Hematopoietic multipotent progenitor cell treated with erythropoietin and hydrocortisone succinate and interleukin-3 and kit ligand, for 17 days (in vitro differentiated cells): ENCODE data around the gene FAM114A1.
A peak's percentile ranks its signal among the peaks of the same experiment; 100 is the strongest.

ENCODE experiments used
- DNase-seq: peaks from one replicate; pipeline ENCODE4 v3.0.0-alpha.2; 2015; ENCODE audit warnings: low spot score

FAM114A1 gene

DNA sequence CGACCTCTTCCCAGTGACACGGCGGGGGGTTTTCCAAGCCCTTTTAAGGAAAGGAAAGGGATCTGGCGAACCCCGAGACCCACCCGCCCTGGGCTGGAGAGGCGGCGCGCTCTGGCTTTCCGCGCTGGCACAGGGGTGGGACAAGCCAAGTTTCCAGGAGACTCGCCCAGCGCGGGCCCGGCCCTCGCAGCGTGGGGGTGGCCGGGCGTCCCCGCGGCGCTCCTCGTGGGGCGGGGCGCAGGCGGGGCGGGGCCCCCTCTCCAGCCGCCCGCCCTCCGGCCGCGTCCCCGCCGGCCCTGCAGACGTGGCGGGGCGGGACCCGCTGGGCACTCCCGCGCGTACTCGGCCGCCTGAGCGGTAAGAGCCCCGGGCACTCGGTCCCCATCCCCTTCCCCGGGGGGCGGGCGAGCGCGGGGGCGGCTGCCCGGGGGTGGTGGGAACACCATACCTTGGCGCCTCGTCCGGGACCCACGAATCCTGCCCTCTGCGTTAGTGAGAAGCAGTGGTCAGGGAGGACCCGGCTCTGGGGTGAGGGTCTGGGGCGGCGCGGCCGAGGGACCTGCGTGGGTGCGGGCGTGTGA, at the start of gene FAM114A1:
Gene FAM114A1 (plus strand): TSS at position 329 of the 581 bp plus-strand sequence. CDS start 10,273 bp downstream, outside the sequence.
- peak; percentile 49 for DNase-seq

DNA sequence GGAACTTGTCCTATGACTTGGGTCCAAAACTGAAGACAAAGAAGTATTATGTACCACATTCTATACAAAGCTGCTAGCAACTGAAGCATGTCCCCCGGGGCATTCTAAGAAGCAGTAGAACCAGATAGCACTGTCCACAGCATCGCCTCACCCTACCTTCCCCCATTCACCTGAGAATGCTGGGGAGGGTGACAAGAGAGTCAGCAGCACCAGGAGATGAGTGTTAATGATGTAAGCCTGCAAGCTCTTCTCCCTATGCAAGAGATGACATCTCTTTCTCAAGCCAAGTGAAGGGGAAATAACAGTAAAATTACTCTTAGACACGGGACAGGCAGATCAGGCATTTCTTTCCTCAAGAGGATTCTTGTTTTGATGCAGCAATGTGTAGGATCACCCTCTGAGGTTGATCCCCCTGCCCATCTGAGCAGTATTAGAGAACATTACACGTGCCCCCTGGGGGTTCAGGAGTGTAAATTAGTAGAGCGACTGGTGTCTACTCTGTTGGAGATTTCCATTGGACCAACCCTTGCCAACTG, 49.1 kb upstream of the FAM114A1 start:
- DNase-seq, result no peak

- DNase-seq, result no peak
Measured at GRCh38 chr4:38819569-38819968, 48.0 kb upstream of the FAM114A1 start.

GRCh38 chr4:38820329-38821061, 47.1 kb upstream of the FAM114A1 start:
- no peak for DNase-seq

- no peak for DNase-seq
Measured at GRCh38 chr4:38821739-38822138, 45.9 kb upstream of the FAM114A1 start.

GRCh38 chr4:38822748-38823303, 44.8 kb upstream of the FAM114A1 start:
- DNase-seq, result no peak

DNA sequence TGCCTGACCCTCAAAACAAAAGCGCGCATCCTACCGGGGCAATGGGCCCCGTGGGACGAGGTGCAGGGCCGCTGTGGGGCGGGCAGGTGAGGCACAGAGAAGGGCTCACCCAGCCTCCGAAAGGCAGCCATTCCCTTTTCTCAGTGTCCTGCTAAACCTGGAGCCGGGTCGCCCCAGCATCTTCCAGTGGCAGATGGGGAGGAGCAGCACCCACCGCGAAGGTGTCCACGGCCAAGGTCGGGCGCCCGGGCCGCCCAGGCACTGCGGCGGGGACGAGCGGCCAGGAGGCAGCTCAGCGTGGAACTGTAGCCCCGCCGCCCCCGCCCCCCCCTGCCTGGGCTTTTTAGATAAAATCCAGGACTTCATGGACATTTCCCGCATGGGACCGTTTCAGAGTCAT, 43.8 kb upstream of the FAM114A1 start:
- no peak for DNase-seq

DNA sequence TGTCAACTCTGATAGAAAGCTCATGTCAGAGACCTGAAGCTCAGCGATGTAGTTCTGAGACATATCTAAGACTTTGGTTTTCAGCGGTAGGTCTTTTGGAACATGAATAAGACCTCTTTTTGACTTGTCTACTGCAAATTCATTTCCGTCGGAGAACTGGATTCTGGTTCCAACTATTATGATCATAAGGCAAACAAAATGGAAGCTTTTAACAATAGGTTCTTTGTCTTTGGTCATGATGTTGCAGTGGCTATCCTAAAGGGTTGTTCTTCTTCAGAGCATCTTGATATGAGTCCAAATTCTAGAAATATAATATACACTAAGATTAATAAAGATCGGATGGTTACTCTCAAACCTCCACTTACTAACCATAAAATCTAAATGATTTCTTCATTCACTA, 38.4 kb upstream of the FAM114A1 start:
- DNase-seq, result no peak

GRCh38 chr4:38831653-38832052, 36.0 kb upstream of the FAM114A1 start:
- no peak for DNase-seq

- DNase-seq, result no peak
Measured at GRCh38 chr4:38832206-38832605, 35.4 kb upstream of the FAM114A1 start.

GRCh38 chr4:38832624-38833528, 34.7 kb upstream of the FAM114A1 start:
- DNase-seq, result no peak

DNA sequence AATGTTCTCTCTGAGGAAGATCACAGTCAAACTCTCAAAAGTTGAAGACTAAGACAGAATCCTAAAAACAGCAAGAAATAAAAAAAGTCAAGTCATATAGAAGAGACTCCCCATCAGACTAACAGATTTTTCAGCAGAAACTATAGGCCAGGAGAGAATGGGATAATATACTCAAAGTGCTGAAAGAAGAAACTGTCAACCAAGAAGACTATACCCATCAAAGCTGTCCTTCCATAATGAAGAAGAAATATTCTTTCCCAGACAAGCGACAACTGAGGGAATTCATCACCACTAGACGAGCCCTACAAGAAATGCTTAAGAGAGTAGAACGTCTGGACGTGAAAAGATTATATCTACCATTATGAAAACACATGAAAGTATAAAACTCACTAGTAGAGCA, 33.0 kb upstream of the FAM114A1 start:
- no peak for DNase-seq

GRCh38 chr4:38837334-38837733, 30.3 kb upstream of the FAM114A1 start:
- no peak for DNase-seq

GRCh38 chr4:38837849-38838248, 29.8 kb upstream of the FAM114A1 start:
- no peak for DNase-seq

DNA sequence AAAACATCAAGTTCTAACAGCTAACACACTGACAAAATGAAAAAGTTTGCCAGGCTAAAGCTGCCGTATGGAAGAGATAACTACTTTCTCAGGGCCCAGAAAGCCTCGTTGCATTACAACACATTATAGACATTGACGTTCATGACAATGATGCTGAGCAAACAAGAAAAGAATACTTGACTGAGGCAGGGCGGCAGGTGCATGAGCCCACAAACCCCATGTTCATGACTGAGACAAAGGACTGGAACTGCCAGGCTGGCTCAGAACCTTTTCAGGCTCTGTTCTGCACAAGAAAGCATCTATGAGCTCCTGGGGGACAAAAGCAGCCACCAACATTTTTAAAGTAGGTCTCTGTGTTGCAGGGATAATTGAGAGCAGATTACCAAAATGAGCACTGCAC, 24.6 kb upstream of the FAM114A1 start:
- DNase-seq, result no peak

- DNase-seq, result no peak
Measured at GRCh38 chr4:38846015-38846414, 21.6 kb upstream of the FAM114A1 start.

GRCh38 chr4:38855466-38855865, 12.1 kb upstream of the FAM114A1 start:
- DNase-seq, result no peak

- peak; percentile 9 for DNase-seq
Measured at GRCh38 chr4:38856046-38856445, 11.6 kb upstream of the FAM114A1 start.

DNA sequence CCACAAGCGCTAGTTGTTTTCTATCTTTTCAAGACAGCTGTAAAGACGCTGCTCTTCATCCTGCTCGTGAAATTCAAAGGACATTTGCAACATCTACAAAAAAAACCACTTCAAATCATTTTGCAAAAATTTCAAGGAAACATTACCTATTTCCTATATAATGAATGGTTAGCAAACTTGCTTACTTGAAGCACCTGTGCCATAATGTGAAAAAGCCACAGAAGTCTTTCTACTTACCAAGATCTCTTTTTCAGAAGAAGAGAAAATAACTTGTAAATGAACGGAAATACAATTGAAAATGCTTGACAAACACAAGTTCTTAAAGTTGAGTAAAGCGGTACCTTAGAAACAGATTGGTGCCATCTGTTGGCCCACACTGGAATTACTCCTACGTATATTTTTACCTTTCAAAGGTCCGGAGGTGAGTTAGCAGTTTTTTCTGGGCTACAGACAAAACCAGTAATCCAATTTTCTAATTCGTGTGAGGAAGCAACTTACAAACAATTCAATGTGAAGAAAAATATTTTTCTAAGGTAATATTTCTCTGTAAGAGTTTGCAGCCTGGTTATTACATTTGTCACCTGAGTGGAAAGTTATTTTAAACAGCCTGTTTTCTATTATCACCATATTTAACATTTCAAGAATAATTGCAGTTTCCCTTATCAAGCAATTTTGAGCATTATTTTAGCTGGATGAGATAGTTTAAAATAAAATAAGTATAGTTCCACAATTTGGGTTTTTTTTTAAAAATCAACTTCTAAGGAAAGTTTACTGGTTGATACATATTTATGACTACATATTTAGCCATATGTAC, 10.9 kb upstream of the FAM114A1 start, which contains the start of gene TLR6:
Gene TLR6 (minus strand): TSS at position 294 of the 814 bp plus-strand sequence. CDS start 27,344 bp downstream, outside the sequence.
- peak; percentile 85 for DNase-seq

- DNase-seq, result peak; percentile 31
Measured at GRCh38 chr4:38857354-38858096, 10.1 kb upstream of the FAM114A1 start.

GRCh38 chr4:38858097-38858420, 9.5 kb upstream of the FAM114A1 start:
- no peak for DNase-seq
